DND-41 (cell line): ENCODE data around the gene MYL10.

ENCODE experiments used
- CTCF ChIP-seq: IDR thresholded peaks from 2 replicates; pipeline ENCODE4 v1.5.1; 2012; ENCODE audit warnings: borderline replicate concordance, low read length, moderate library complexity, mild to moderate bottlenecking; ENCODE audit not compliant: poor library complexity, severe bottlenecking; ENCODE audit errors: extremely low read depth
- EZH2 ChIP-seq: IDR thresholded peaks from 3 replicates; pipeline ENCODE4 v1.6.1; 2012; ENCODE audit warnings: borderline replicate concordance, low read depth, mild to moderate bottlenecking, moderate library complexity, low read length, inconsistent platforms; ENCODE audit not compliant: severe bottlenecking

GRCh38 chr7:101676956-101677355 is 47.9 kb upstream of the MYL10 start:
- TF ChIP-seq CTCF (no peak), EZH2 (no peak)
